K562 (cell line): ENCODE measurements around the gene HAAO. TPM values are rescaled to one million over a fixed set of nuclear protein-coding genes. Genes with fewer than 3 reads are reported as not detected.

Experiments used
- ARHGAP35 ChIP-seq: fragments of 450-650 bp; IDR thresholded peaks from 2 replicates; pipeline ENCODE4 v1.6.1; 2018; ENCODE audit not compliant: partially characterized antibody
- CTCF ChIP-seq, 3 experiments: IDR thresholded peaks in 2 of 3; conservative IDR thresholded peaks in 1 of 3; 2 replicates each; pipeline ENCODE4 v1.5.1; 2011 to 2012; ENCODE audit warnings: low read length in 3 of 3, mild to moderate bottlenecking in 3 of 3, control low read depth in 2 of 3, improper control_type of control experiment in 1 of 3, inconsistent platforms in 1 of 3, low read depth in 1 of 3, mixed read lengths in 1 of 3, moderate library complexity in 1 of 3; ENCODE audit not compliant: insufficient read depth in 2 of 3
- CTCFL ChIP-seq: IDR thresholded peaks from 2 replicates; pipeline ENCODE4 v1.6.1; 2011; ENCODE audit warnings: borderline replicate concordance, low read depth, mild to moderate bottlenecking, moderate library complexity, low read length; ENCODE audit not compliant: insufficient read depth, poor library complexity, severe bottlenecking
- E2F5 ChIP-seq: sonication (generic); formaldehyde crosslinking; IDR thresholded peaks from 2 replicates; pipeline ENCODE4 v1.8.0; 2022; ENCODE audit warnings: mild to moderate bottlenecking, missing genetic modification reagents
- HMG20A ChIP-seq: fragments of 450-650 bp; formaldehyde crosslinking; conservative IDR thresholded peaks from 2 replicates; pipeline ENCODE4 v1.4.0; 2020; ENCODE audit warnings: mild to moderate bottlenecking, mixed read lengths
- JUND ChIP-seq, 2 experiments: IDR thresholded peaks; 2 replicates in 1 of 2; 3 replicates in 1 of 2; pipeline ENCODE4 v1.6.1; 2011; ENCODE audit warnings: borderline replicate concordance in 2 of 2, low read depth in 2 of 2, low read length in 2 of 2, improper control_type of control experiment in 1 of 2, missing biosample characterization in 1 of 2, missing genetic modification characterization in 1 of 2, missing genetic modification reagents in 1 of 2
- MAZ ChIP-seq, 2 experiments: fragments of 450-650 bp in 1 of 2; sonication (generic) in 1 of 2; formaldehyde crosslinking; IDR thresholded peaks in 1 of 2; conservative IDR thresholded peaks in 1 of 2; 2 replicates each; pipeline versions ENCODE4 v1.4.0 to v1.5.0; 2020; ENCODE audit warnings: mild to moderate bottlenecking in 1 of 2, missing genetic modification reagents in 1 of 2
- MBD1 ChIP-seq: fragments of 250-450 bp; sonication (Bioruptor Pico); IDR thresholded peaks from 2 replicates; pipeline ENCODE4 v1.8.0; 2022; ENCODE audit warnings: inconsistent platforms
- MCM3 ChIP-seq: fragments of 450-650 bp; IDR thresholded peaks from 2 replicates; pipeline ENCODE4 v1.6.1; 2016
- MXD1 ChIP-seq: fragments of 250-450 bp; sonication (Bioruptor Pico); IDR thresholded peaks from 2 replicates; pipeline ENCODE4 v1.8.0; 2021; ENCODE audit warnings: borderline replicate concordance, mild to moderate bottlenecking, moderate library complexity; ENCODE audit not compliant: poor library complexity, severe bottlenecking
- ZSCAN29 ChIP-seq: fragments of 450-650 bp; IDR thresholded peaks from 2 replicates; pipeline ENCODE4 v1.6.1; 2017
- polyA plus RNA-seq, 8 experiments: library from polyadenylated mRNA; depleted of rRNA in 4 of 8; stranded (reverse) in 5 of 8; unstranded in 3 of 8; fragments of >200 nt; fragmentation: Nextera tagmentation in 2 of 8; fragmentation: Illumina TruSeq in 1 of 8; extraction: Ambion mirVana in 2 of 8; extraction: Trizol in 1 of 8; gene quantifications; 2 replicates each; pipeline versions ENCODE4 v1.2.1 to v1.2.3, GENCODE V29; 2011 to 2014; ENCODE audit warnings: inconsistent platforms in 1 of 8, missing spikeins in 1 of 8
- total RNA-seq, 7 experiments: library from RNA; depleted of rRNA in 6 of 7; stranded (reverse); fragments of >200 nt in 6 of 7; fragmentation: Illumina TruSeq in 2 of 7; extraction: Trizol in 2 of 7; gene quantifications; 2 replicates each; pipeline versions ENCODE4 v1.2.1 to v1.2.3, GENCODE V29; 2011 to 2021; ENCODE audit warnings: low replicate concordance in 1 of 7

Gene HAAO
- total and polyA plus RNA-seq, 9 of the 15 experiments (the other 6 are each of a cell fraction or from before 2014, with no cell fraction given), result not detected

- peak; percentile 79 for TF ChIP-seq CTCFL
- TF ChIP-seq CTCF (IDR thresholded peaks at IDR 0.05 in 2 of 3, conservative IDR thresholded peaks at IDR 0.05 in 1 of 3; ENCODE audit: insufficient read depth in 2 of 3, low read depth in 1 of 3, low read length in 3 of 3), result peak; percentile 59 to 61 (median 60)
- no peak for TF ChIP-seq MAZ (CRISPR knock-in tag; conservative IDR thresholded peaks at IDR 0.05 in 1 of 2, IDR thresholded peaks at IDR 0.05 in 1 of 2)
- TF ChIP-seq ARHGAP35, result no peak
- no peak for TF ChIP-seq E2F5 (CRISPR knock-in tag)
- TF ChIP-seq MXD1 (CRISPR knock-in tag), result no peak
- no peak for TF ChIP-seq MCM3
- TF ChIP-seq HMG20A, result no peak
- TF ChIP-seq MBD1 (CRISPR knock-in tag), result no peak
- TF ChIP-seq JUND (IDR thresholded peaks at IDR 0.05; ENCODE audit: borderline replicate concordance, low read depth, low read length), result 0 out of 2 replicates have a peak, but pooled peaks have one; percentile 13
- no peak for TF ChIP-seq JUND (tag; IDR thresholded peaks at IDR 0.05; ENCODE audit: borderline replicate concordance, low read depth, low read length)
- no peak for TF ChIP-seq ZSCAN29
Observed at GRCh38 chr2:42794271-42795046, 2.1 kb upstream of the HAAO start (continued).
